ENCODE measurements around the gene RFPL3. TPM values are rescaled to one million over a fixed set of nuclear protein-coding genes. Genes with fewer than 3 reads are reported as not detected.
"Not testable (repeated sequence)": the region's sequence is repeated elsewhere in the genome, so short reads cannot be mapped to it uniquely, and the experiment has no call there.

Gene RFPL3
- total RNA-seq, 1 donor, result not detected

DNA sequence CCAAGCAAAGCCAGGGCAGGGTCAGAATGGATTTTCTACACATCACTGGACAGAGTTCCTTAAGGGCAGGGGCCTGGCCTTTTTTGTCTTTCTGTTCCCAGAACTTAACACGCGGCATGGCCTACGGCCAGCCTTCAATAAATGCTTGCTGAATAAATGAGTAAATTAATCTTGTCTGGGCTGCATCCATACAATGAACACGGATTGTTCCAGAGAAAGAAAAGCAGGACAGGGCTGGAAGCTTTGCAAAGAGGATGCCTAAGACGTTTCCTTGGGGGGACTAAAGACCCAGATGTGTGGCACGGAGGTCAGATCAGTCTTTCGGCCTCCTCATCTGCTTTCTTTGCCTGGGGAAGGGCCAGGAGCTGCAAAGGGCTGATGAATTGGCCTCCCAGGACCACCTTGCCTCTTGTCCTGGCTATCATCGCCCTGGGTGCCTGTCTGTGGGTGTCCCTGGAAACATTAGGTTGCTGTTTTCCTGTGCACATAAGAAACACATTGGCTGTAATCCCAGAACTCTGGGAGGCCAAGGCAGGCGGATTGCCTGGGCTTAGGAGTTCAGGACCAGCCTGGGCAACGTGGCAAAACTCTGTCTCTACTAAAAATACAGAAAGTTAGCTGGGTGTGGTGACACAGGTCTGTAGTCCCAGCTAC lies 20.8 kb upstream of the RFPL3 start:
- Histone ChIP-seq H2AFZ (ENCODE audit: low read length) (no peak overlapping the region), H3K27ac (ENCODE audit: low read depth, low read length) (no peak overlapping the region), H3K4me1 (ENCODE audit: insufficient read depth, low read length) (no peaks in the 10 kb centered on the region), H3K36me3 (ENCODE audit: insufficient read depth, low read length) (no peaks in the 10 kb centered on the region), H3K4me3 (ENCODE audit: insufficient read depth, low read length) (no peak overlapping the region), H4K20me1 (ENCODE audit: insufficient read depth, low read length) (no peaks in the 10 kb centered on the region), H3K4me2 (ENCODE audit: insufficient read depth, low read length) (no peak overlapping the region), H3K79me2 (ENCODE audit: insufficient read depth, low read length) (no peaks in the 10 kb centered on the region), H3K9me3 (ENCODE audit: low read depth, low read length) (no peaks in the 10 kb centered on the region), H3K27me3 (ENCODE audit: insufficient read depth, low read length) (peaks cover 3% of the 10 kb centered on the region)
- TF ChIP-seq, protein P1, sequence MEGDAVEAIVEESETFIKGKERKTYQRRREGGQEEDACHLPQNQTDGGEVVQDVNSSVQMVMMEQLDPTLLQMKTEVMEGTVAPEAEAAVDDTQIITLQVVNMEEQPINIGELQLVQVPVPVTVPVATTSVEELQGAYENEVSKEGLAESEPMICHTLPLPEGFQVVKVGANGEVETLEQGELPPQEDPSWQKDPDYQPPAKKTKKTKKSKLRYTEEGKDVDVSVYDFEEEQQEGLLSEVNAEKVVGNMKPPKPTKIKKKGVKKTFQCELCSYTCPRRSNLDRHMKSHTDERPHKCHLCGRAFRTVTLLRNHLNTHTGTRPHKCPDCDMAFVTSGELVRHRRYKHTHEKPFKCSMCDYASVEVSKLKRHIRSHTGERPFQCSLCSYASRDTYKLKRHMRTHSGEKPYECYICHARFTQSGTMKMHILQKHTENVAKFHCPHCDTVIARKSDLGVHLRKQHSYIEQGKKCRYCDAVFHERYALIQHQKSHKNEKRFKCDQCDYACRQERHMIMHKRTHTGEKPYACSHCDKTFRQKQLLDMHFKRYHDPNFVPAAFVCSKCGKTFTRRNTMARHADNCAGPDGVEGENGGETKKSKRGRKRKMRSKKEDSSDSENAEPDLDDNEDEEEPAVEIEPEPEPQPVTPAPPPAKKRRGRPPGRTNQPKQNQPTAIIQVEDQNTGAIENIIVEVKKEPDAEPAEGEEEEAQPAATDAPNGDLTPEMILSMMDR (IDR thresholded peaks at IDR 0.05; ENCODE audit: extremely low read depth, low read depth, low read length), result no peak
- no peak for DNase-seq (ENCODE audit: insufficient read length, low spot score, missing footprints)

DNA sequence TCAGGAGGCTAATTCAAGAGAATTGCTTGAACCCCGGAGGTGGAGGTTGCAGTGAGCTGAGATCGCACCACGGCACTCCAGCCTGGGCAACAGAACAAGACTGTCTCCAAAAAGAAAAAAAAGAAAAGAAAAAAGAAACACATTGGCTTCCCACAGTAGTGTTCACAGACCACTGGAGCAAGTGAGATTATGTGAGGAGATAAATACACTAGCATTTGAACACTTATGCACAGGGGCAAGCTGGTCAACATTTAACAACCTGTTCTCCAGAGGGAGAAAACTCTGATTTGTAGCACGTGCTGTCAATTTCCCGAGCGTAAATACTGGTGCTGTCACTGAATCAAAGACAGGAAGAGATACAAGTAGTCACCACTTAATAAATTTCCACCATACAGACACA lies 20.2 kb upstream of the RFPL3 start:
- DNase-seq (ENCODE audit: insufficient read length, low spot score, missing footprints); H3K4me1 ChIP-seq (ENCODE audit: insufficient read depth, low read length); H2AFZ ChIP-seq (ENCODE audit: low read length); H3K27ac ChIP-seq (ENCODE audit: low read depth, low read length); H3K27me3 ChIP-seq (ENCODE audit: insufficient read depth, low read length); H3K9me3 ChIP-seq (ENCODE audit: low read depth, low read length); H3K79me2 ChIP-seq (ENCODE audit: insufficient read depth, low read length); H3K4me2 ChIP-seq (ENCODE audit: insufficient read depth, low read length); H3K36me3 ChIP-seq (ENCODE audit: insufficient read depth, low read length); H4K20me1 ChIP-seq (ENCODE audit: insufficient read depth, low read length); H3K4me3 ChIP-seq (ENCODE audit: insufficient read depth, low read length): not testable (repeated sequence)

DNA sequence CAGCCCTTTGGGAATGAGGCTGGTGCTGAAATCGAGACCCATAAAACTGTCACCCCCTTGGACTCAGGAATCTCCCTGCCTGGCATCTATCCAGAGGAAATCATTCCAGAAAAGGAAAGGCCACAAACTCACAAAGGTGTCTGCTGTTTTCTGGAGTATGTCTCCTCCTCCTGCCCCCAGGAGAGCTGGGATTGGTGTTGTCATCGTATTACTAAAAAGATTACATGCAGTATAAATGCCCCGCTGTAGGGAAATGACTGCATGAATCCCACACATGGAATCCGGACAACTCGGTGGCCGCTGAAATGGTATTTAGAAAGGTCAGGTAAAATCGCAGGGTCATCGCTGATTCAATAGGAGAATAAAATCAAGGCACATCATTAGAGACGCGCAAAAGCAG lies 18.9 kb upstream of the RFPL3 start:
- Histone ChIP-seq H3K4me2 (ENCODE audit: insufficient read depth, low read length) (no peak overlapping the region), H4K20me1 (ENCODE audit: insufficient read depth, low read length) (no peaks in the 10 kb centered on the region), H3K4me1 (ENCODE audit: insufficient read depth, low read length) (no peaks in the 10 kb centered on the region), H3K27ac (ENCODE audit: low read depth, low read length) (no peak overlapping the region), H3K79me2 (ENCODE audit: insufficient read depth, low read length) (no peaks in the 10 kb centered on the region), H3K36me3 (ENCODE audit: insufficient read depth, low read length) (no peaks in the 10 kb centered on the region), H3K9me3 (ENCODE audit: low read depth, low read length) (no peaks in the 10 kb centered on the region), H3K4me3 (ENCODE audit: insufficient read depth, low read length) (no peak overlapping the region), H2AFZ (ENCODE audit: low read length) (no peak overlapping the region), H3K27me3 (ENCODE audit: insufficient read depth, low read length) (peaks cover 7% of the 10 kb centered on the region)
- TF ChIP-seq, protein P1 (IDR thresholded peaks at IDR 0.05; ENCODE audit: extremely low read depth, low read depth, low read length), result no peak
- no peak for DNase-seq (ENCODE audit: insufficient read length, low spot score, missing footprints)

DNA sequence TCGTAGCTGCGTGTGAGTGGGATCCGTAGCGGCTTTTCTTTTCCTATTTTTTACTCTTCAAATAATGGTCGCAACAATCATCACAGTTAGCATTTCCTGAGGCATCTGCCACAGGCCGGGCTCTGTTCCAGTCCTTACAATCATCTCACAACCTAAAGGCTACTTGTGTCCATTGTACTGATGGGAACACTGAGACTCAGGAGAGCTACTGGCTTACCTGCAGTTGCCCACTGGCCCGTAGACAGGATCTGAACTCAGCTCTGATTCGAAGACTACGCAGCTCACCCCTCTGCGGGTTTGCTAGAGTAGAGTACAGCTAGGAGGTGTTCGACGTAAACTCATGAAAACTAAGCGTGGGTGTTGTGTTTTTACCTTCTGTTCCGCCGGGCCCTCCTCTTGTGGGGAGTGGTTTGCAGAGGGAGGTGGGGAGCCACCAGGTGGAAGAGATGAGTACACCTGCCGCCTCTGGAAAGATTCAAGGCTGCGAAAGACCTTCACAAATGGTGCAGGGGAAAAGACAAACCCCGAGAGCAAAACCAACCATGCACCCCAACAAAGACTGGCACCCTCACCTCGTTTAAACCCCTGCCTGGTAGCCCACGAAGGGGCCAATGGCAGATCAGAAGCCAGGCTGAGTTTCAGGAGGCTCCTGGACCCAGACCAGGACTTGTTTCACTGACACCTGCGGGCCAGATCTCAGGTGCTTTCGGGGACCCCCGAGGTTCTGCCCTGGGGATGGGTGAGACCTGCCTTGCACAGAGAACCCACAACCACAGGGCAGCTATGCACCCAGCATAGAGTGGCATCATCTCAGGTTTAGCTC lies 18.3 kb upstream of the RFPL3 start:
- Histone ChIP-seq H3K27me3 (ENCODE audit: insufficient read depth, low read length) (peaks cover 7% of the 10 kb centered on the region), H3K4me1 (ENCODE audit: insufficient read depth, low read length) (no peaks in the 10 kb centered on the region), H3K79me2 (ENCODE audit: insufficient read depth, low read length) (no peaks in the 10 kb centered on the region), H3K27ac (ENCODE audit: low read depth, low read length) (no peak overlapping the region), H2AFZ (ENCODE audit: low read length) (no peak overlapping the region), H3K36me3 (ENCODE audit: insufficient read depth, low read length) (no peaks in the 10 kb centered on the region), H3K4me3 (ENCODE audit: insufficient read depth, low read length) (no peak overlapping the region), H3K4me2 (ENCODE audit: insufficient read depth, low read length) (no peak overlapping the region), H3K9me3 (ENCODE audit: low read depth, low read length) (no peaks in the 10 kb centered on the region), H4K20me1 (ENCODE audit: insufficient read depth, low read length) (no peaks in the 10 kb centered on the region)
- DNase-seq (ENCODE audit: insufficient read length, low spot score, missing footprints), result no peak
- TF ChIP-seq, protein P1 (IDR thresholded peaks at IDR 0.05; ENCODE audit: extremely low read depth, low read depth, low read length), result no peak

All from osteoblast (primary cell).